Measurements from ENCODE around the gene OTOA. TPM values are rescaled to one million over a fixed set of nuclear protein-coding genes. Genes with fewer than 3 reads are reported as not detected.
"Not testable (repeated sequence)": the region's sequence is repeated elsewhere in the genome, so short reads cannot be mapped to it uniquely, and the experiment has no call there.

OTOA gene
- total RNA-seq, 2 donors from 2014 or later: not detected

DNA sequence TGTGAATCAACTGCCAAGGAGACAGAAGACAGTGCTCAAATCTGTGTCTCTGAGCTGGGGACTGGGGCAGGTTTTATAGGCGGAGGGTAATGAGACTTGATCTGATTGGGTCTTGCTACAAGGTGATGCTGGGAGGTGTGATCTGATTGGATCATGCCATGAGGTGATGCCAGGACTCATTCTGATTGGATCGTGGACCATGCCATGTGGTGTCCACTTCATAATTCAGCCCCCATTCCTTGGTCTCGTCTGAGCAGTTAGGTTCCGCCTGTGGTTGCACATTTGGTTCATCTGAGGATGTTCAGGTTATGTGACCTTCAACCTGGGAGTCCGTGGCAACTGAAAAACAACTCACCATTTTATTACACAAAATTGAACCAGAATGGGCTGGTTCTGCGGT lies 41.0 kb downstream of the OTOA start:
- Histone ChIP-seq H3K9me3 (no peaks in the 10 kb centered on the region), H3K4me3 (no peak overlapping the region), H3K4me1 (no peaks in the 10 kb centered on the region), H3K9ac (ENCODE audit: low read depth in 2 of 2, low read length in 2 of 2) (no peak overlapping the region), H3K27me3 (no peaks in the 10 kb centered on the region), H3K27ac (no peak overlapping the region), H3K36me3 (no peaks in the 10 kb centered on the region)
- intact Hi-C loops (cut with DNase I): no loop called here
- TF ChIP-seq, protein P1, sequence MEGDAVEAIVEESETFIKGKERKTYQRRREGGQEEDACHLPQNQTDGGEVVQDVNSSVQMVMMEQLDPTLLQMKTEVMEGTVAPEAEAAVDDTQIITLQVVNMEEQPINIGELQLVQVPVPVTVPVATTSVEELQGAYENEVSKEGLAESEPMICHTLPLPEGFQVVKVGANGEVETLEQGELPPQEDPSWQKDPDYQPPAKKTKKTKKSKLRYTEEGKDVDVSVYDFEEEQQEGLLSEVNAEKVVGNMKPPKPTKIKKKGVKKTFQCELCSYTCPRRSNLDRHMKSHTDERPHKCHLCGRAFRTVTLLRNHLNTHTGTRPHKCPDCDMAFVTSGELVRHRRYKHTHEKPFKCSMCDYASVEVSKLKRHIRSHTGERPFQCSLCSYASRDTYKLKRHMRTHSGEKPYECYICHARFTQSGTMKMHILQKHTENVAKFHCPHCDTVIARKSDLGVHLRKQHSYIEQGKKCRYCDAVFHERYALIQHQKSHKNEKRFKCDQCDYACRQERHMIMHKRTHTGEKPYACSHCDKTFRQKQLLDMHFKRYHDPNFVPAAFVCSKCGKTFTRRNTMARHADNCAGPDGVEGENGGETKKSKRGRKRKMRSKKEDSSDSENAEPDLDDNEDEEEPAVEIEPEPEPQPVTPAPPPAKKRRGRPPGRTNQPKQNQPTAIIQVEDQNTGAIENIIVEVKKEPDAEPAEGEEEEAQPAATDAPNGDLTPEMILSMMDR (IDR thresholded peaks at IDR 0.05): no peak
- DNase-seq: no peak

DNA sequence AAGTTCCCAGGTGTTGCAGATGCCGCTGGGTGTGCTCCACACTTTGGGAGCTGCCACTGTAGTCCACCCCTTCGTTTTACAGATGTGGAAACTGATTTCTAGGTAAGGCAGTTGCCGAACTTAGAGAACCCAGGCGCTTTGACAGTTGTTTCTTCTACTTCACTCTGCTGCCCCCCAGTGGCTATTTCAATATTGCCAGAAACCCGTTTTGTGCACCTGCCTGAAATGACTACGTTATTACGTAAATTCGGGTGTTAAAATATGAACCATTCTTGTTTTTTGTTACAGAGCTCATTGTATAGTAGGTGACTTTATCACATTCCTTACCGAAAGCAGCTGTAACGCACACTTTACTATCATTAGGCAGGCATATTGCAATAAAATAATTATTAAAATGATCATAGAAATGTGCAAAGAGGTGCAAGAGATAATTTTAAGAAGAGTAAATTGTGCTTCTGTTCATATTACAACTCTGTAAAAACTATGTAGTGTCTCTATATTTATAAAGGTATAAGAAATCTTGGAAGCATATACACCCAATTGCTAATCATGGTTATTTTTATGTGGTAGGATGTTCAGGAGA lies 44.9 kb downstream of the OTOA start:
- Histone ChIP-seq H3K4me1 (no peaks in the 10 kb centered on the region), H3K36me3 (no peaks in the 10 kb centered on the region), H3K4me3 (no peak overlapping the region), H3K9ac (ENCODE audit: low read depth in 2 of 2, low read length in 2 of 2) (no peak overlapping the region), H3K27ac (no peak overlapping the region), H3K9me3 (no peaks in the 10 kb centered on the region), H3K27me3 (no peaks in the 10 kb centered on the region)
- intact Hi-C loops (cut with DNase I): loop anchor here (2.0 kb wide), 2 partner anchors 52 to 126 kb away; no protein-coding TSS in a partner anchor
- TF ChIP-seq, protein P1 (IDR thresholded peaks at IDR 0.05): peak; percentile 69
- DNase-seq: peak; percentile 91

DNA sequence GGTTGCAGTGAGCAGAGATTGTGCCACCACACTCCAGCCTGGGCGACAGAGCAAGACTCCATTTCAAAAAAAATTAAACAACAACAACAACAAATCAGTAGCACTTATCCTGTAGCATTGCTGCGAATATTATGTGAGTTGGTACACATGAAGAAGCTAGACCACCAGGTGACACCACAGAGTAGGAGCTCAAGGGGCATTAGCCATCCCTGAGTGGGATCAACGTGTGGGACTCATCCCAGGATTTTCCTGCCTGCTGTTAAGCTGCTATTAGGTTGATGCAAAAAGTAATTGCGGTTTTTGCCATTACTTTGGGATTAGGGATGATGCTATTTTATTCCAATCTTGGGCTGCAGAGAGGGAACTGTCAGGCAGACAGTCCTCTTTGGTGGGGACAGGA lies 47.2 kb downstream of the OTOA start:
- TF ChIP-seq, protein P1 (IDR thresholded peaks at IDR 0.05): no peak
- Histone ChIP-seq H3K4me1 (no peaks in the 10 kb centered on the region), H3K9ac (ENCODE audit: low read depth in 2 of 2, low read length in 2 of 2) (no peak overlapping the region), H3K9me3 (no peaks in the 10 kb centered on the region), H3K36me3 (no peaks in the 10 kb centered on the region), H3K27ac (no peak overlapping the region), H3K27me3 (no peaks in the 10 kb centered on the region), H3K4me3 (no peak overlapping the region)
- no peak for DNase-seq
- intact Hi-C loops (cut with DNase I): no loop called here

DNA sequence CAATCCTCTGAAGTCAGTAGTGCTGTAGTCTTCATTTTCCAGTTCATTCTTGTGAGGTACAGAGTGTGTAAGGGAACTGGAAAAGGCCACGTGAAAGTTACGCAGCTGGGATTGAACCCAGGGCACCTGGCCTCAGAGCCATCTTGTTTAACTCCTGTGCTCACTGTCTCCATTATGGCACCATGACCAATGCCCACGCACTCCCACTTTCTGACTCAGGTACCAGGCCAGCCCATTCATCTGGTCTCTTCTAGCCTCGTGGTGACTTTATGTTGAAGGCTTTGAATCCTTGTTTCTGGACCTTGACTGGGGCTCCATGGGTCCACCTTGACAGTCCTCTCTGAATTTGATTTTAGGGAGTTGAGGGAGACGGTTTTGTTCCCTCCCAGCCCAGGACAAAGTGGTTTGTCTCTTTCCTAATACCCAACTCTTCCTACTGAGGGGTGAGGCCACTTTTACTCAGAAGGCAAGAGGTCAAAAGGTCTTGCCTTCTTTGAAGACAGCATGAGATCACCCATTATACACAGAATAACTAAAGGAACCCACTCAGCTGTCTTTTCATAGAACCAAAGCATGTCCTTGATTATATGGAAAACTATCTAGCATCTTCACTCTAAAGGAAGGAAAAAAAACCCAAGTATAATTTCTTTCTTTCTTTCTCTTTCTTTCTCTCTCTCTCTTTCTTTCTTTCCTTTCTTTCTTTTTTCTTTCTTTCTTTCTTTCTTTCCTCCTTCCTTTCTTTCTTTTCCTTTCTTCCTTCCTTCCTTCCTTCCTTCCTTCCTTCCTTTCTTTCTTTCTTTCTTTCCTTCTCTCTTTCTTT lies 50.0 kb downstream of the OTOA start:
- Histone ChIP-seq H3K9ac (ENCODE audit: low read depth in 2 of 2, low read length in 2 of 2) (no peak overlapping the region), H3K4me1 (no peaks in the 10 kb centered on the region), H3K27ac (no peak overlapping the region), H3K27me3 (no peaks in the 10 kb centered on the region), H3K9me3 (no peaks in the 10 kb centered on the region), H3K4me3 (no peak overlapping the region), H3K36me3 (no peaks in the 10 kb centered on the region)
- intact Hi-C loops (cut with DNase I): no loop called here
- no peak for DNase-seq
- TF ChIP-seq, protein P1 (IDR thresholded peaks at IDR 0.05): no peak

DNA sequence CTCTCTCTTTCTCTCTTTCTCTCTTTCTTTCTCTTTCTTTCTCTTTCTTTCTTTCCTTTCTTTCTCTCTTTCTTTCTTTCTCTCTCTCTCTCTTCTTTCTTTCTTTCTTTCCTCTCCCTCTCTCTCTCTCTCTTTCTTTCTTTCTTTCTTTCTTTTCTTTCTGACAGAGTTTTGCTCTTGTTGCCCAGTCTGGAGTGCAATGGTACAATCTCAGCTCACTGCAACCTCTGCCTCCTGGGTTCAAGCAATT lies 50.5 kb downstream of the OTOA start:
- H3K4me1 ChIP-seq; DNase-seq; H3K4me3 ChIP-seq; H3K36me3 ChIP-seq; intact Hi-C loops (cut with DNase I); H3K27me3 ChIP-seq; H3K9ac ChIP-seq (ENCODE audit: low read depth in 2 of 2, low read length in 2 of 2); H3K27ac ChIP-seq; H3K9me3 ChIP-seq: not testable (repeated sequence)

DNA sequence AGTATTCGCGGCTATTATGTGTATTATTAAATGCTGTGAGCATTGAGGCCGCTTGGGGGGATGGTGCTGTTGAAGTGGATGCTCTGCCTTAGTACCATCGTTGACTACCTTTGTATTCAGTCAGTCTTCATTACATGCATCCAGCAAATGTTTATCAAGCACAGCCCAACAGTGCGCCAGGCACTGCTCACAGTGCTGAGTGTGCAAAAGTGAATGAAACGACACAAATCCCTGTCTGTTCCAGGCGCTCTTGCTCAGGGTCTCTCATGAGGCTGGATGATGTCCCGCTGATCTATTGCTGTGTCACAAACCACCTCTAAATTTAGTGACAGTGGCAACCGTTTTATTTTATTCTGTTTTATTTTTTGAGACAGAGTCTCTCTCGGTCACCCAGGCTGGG lies 53.8 kb downstream of the OTOA start:
- TF ChIP-seq, protein P1 (IDR thresholded peaks at IDR 0.05): no peak
- Histone ChIP-seq H3K9me3 (no peaks in the 10 kb centered on the region), H3K4me1 (no peaks in the 10 kb centered on the region), H3K36me3 (no peaks in the 10 kb centered on the region), H3K9ac (ENCODE audit: low read depth in 2 of 2, low read length in 2 of 2) (no peak overlapping the region), H3K27me3 (no peaks in the 10 kb centered on the region), H3K4me3 (no peak overlapping the region), H3K27ac (no peak overlapping the region)
- intact Hi-C loops (cut with DNase I): no loop called here
- no peak for DNase-seq
